Ishikawa (cell line): ENCODE measurements around the gene WNT4.
A peak's percentile ranks its signal among the peaks of the same experiment; 100 is the strongest.

Experiments
- CEBPB ChIP-seq: IDR thresholded peaks from 2 replicates; pipeline ENCODE4 v1.6.1; 2012
- CREB1 ChIP-seq: IDR thresholded peaks from 2 replicates; pipeline ENCODE4 v1.6.1; 2012; ENCODE audit warnings: low read depth
- EGR1 ChIP-seq: IDR thresholded peaks from 2 replicates; pipeline ENCODE4 v1.6.1; 2012
- EP300 ChIP-seq: IDR thresholded peaks from 2 replicates; pipeline ENCODE4 v1.6.1; 2012; ENCODE audit warnings: borderline replicate concordance
- FOXM1 ChIP-seq: IDR thresholded peaks from 2 replicates; pipeline ENCODE4 v1.6.1; 2012; ENCODE audit warnings: low read depth, borderline replicate concordance
- NFIC ChIP-seq: IDR thresholded peaks from 2 replicates; pipeline ENCODE4 v1.6.1; 2012
- RAD21 ChIP-seq: IDR thresholded peaks from 2 replicates; pipeline ENCODE4 v1.6.1; 2012; ENCODE audit warnings: low read depth
- TAF1 ChIP-seq: IDR thresholded peaks from 2 replicates; pipeline ENCODE4 v1.6.1; 2012; ENCODE audit warnings: low read depth, mild to moderate bottlenecking
- TCF12 ChIP-seq: IDR thresholded peaks from 2 replicates; pipeline ENCODE4 v1.6.1; 2012; ENCODE audit warnings: low read depth
- TEAD4 ChIP-seq: IDR thresholded peaks from 2 replicates; pipeline ENCODE4 v1.6.1; 2012
- YY1 ChIP-seq: IDR thresholded peaks from 2 replicates; pipeline ENCODE4 v1.6.1; 2012; ENCODE audit warnings: low read depth
- ZBTB7A ChIP-seq: IDR thresholded peaks from 2 replicates; pipeline ENCODE4 v1.6.1; 2012; ENCODE audit warnings: low read depth
- TF ChIP-seq, protein P1 (sequence below): IDR thresholded peaks from 2 replicates; pipeline ENCODE4 v1.6.1; 2012
- TF ChIP-seq, protein P2 (sequence below): IDR thresholded peaks from 2 replicates; pipeline ENCODE4 v1.6.1; 2012; ENCODE audit warnings: low read depth, mild to moderate bottlenecking
- TF ChIP-seq, protein P3 (sequence below): IDR thresholded peaks from 2 replicates; pipeline ENCODE4 v1.6.1; 2012

WNT4 gene

DNA sequence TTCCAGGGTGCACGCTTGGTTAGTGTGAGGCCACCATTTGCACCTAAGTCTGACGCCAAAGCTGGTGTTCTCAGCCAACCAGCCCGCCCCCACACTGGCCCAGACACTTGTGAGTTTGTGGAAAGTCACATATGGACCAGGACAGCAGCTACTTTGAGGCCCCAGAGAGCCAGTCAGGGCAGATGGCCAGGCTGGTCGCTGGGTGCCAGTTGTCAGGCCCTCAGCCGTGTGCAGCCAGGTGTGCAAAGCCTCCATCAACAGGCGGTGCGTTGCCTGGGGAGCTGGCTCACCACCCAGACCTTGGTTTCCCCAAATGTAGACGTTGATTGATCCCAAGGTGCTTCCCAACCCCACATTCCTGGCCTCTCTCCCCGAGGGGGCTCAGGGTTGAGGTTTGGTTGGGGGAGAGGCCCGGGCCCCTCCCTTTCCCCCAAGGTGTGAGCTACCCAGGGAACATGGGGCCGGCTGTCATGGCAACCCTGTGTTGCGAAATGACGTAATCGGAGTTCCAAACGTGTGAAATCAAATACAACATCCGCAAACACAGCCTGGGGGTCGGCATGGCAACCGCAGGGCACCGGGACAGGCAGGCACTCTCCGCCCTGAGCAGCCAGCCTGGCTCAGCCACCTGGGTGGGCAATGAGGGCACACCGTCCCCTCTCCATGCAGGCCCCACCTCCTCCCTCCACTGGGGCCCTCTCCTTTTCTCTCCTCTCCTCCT, 42.2 kb upstream of the WNT4 start:
- TF ChIP-seq EGR1 (no peak), CEBPB (peak; percentile 81)

DNA sequence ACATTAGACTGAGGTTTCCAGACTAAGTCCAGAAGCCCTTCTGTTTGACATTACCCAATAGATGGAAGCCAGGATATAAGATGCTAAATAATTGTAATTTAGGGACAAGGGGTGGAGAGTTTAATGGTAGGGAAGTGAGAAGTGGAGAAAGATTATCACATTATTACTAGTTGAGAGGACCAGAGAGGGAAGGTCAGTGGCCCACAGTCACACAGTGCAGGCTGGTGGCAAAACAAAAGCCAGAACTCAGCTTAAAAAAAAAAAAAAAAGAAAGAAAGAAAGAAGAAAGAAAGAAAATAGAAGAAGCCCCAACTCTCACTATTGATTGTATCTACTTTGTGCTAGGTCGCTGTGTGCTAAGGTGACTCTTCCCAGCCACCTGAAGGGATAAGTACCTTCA, 41.6 kb upstream of the WNT4 start:
- TF ChIP-seq, protein P1, sequence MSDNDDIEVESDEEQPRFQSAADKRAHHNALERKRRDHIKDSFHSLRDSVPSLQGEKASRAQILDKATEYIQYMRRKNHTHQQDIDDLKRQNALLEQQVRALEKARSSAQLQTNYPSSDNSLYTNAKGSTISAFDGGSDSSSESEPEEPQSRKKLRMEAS: no peak
- TF ChIP-seq YY1 (no peak), TEAD4 (no peak), EP300 (no peak), TAF1 (no peak), CEBPB (no peak), ZBTB7A (no peak), FOXM1 (no peak), RAD21 (no peak)
- TF ChIP-seq, protein P2, sequence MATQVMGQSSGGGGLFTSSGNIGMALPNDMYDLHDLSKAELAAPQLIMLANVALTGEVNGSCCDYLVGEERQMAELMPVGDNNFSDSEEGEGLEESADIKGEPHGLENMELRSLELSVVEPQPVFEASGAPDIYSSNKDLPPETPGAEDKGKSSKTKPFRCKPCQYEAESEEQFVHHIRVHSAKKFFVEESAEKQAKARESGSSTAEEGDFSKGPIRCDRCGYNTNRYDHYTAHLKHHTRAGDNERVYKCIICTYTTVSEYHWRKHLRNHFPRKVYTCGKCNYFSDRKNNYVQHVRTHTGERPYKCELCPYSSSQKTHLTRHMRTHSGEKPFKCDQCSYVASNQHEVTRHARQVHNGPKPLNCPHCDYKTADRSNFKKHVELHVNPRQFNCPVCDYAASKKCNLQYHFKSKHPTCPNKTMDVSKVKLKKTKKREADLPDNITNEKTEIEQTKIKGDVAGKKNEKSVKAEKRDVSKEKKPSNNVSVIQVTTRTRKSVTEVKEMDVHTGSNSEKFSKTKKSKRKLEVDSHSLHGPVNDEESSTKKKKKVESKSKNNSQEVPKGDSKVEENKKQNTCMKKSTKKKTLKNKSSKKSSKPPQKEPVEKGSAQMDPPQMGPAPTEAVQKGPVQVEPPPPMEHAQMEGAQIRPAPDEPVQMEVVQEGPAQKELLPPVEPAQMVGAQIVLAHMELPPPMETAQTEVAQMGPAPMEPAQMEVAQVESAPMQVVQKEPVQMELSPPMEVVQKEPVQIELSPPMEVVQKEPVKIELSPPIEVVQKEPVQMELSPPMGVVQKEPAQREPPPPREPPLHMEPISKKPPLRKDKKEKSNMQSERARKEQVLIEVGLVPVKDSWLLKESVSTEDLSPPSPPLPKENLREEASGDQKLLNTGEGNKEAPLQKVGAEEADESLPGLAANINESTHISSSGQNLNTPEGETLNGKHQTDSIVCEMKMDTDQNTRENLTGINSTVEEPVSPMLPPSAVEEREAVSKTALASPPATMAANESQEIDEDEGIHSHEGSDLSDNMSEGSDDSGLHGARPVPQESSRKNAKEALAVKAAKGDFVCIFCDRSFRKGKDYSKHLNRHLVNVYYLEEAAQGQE: no peak

DNA sequence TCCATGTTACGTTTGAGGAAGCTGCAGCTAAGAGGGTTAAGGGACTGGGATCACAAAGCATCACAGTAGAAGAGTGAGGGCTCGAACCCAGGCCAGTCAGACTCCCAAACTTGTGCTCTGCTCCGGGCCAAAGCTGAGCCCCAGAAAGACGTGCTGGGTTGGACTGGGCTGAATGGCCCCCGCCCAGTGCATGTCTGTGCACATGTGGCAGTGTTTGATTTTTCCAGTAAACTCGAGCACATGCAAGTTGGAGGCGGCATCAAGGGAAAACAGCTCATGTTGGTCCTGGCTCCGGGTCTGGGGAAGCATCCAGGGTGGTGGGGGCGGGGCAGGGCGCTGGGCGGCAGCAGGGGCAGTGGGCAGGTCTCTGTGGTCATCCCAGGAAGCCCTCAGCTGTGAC, 39.8 kb upstream of the WNT4 start:
- TF ChIP-seq, protein P1: no peak
- TF ChIP-seq TCF12: no peak
- TF ChIP-seq CREB1: no peak
- no peak for TF ChIP-seq NFIC
- TF ChIP-seq TEAD4: no peak
- no peak for TF ChIP-seq ZBTB7A
- TF ChIP-seq TAF1: no peak
- TF ChIP-seq, protein P2: no peak
- TF ChIP-seq EGR1: no peak
- no peak for TF ChIP-seq FOXM1
- TF ChIP-seq EP300: no peak
- TF ChIP-seq CEBPB: no peak
- no peak for TF ChIP-seq YY1
- TF ChIP-seq RAD21: no peak
- TF ChIP-seq, protein P3, sequence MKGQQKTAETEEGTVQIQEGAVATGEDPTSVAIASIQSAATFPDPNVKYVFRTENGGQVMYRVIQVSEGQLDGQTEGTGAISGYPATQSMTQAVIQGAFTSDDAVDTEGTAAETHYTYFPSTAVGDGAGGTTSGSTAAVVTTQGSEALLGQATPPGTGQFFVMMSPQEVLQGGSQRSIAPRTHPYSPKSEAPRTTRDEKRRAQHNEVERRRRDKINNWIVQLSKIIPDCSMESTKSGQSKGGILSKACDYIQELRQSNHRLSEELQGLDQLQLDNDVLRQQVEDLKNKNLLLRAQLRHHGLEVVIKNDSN: no peak

DNA sequence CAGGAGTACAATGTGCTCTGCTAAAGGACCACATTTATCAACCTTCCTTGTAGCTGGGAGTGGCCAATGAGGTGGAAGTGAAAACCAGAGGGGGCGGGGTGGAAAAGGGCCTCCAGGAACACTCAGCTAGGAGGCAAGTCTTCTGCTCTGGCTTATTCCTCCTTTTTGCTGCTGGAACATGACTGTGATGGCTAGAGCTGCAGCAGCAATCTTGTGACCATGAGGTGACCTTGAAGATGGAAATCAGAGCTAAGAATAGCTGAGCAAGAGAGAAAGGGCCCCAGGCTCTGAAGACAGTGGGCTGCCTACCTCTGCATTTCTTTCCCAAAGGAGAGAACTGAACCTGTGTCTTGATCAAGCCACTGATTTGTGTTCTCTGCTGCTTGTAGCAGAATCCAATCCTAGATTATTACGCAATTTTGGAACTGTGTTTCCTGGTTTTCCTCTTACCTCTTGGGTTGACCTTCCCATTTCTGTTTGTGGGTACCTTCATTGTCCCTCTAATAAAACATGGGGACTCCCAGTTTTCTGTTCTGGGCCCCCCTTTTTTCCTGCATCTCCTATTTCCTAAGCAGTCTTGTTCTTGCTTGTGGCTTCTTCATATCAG, 36.4 kb upstream of the WNT4 start:
- TF ChIP-seq, protein P2: no peak
- TF ChIP-seq ZBTB7A (no peak), EGR1 (no peak), EP300 (no peak), NFIC (no peak), CEBPB (peak; percentile 69)

DNA sequence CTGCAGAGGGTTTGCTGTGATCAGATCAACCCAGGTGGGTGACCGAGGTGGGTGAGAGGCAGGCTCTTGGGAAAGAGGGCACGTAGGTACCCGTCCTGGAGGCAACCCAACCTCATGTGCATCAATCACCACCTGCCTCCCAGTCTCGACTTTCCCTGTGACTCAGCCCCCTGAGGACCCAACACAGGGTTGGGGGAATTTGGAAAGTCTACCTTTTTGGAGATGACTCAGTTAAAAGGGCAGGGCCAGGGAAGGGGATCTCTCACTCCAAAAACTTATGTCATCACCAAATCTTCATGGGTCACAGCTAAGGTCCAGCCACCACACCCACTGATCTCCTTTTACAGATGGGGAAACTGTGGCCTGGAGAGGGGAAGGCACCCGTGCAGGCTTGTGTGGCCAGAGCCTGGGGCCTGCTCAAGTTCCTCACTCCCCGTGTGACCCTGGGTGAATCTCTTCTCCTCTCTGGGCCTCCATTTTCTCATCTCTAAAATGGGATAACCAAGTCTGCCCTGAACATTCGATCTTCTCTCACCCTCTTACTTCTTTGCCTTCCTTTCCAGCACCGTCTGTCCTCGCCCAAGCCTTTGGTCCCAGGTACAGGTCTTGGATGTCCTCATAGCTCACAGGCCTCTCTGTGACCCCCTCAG, 34.6 kb upstream of the WNT4 start:
- TF ChIP-seq, protein P2: no peak
- TF ChIP-seq EGR1 (no peak), EP300 (no peak), RAD21 (no peak), TCF12 (no peak), NFIC (no peak), YY1 (no peak), TAF1 (no peak), ZBTB7A (no peak), CEBPB (no peak), FOXM1 (no peak), CREB1 (no peak), TEAD4 (no peak)
- TF ChIP-seq, protein P3: no peak
- TF ChIP-seq, protein P1: no peak
